GM12801 (cell line): ENCODE measurements around the gene TSPO.

Source experiments
- TF ChIP-seq, protein P1 (sequence below): IDR thresholded peaks from one replicate; pipeline ENCODE4 v1.5.1; 2011; ENCODE audit warnings: control low read depth; ENCODE audit not compliant: insufficient read length; ENCODE audit errors: extremely low read depth

The TSPO gene

GRCh38 chr22:43151251-43152002 lies at the start of gene TSPO:
Gene TSPO (plus strand): TSS chr22:43151559. CDS start chr22:43159239, 7,680 bp downstream.
- TF ChIP-seq, protein P1, sequence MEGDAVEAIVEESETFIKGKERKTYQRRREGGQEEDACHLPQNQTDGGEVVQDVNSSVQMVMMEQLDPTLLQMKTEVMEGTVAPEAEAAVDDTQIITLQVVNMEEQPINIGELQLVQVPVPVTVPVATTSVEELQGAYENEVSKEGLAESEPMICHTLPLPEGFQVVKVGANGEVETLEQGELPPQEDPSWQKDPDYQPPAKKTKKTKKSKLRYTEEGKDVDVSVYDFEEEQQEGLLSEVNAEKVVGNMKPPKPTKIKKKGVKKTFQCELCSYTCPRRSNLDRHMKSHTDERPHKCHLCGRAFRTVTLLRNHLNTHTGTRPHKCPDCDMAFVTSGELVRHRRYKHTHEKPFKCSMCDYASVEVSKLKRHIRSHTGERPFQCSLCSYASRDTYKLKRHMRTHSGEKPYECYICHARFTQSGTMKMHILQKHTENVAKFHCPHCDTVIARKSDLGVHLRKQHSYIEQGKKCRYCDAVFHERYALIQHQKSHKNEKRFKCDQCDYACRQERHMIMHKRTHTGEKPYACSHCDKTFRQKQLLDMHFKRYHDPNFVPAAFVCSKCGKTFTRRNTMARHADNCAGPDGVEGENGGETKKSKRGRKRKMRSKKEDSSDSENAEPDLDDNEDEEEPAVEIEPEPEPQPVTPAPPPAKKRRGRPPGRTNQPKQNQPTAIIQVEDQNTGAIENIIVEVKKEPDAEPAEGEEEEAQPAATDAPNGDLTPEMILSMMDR, result no peak

GRCh38 chr22:43106302-43106701 lies 45.1 kb upstream of the TSPO start:
- TF ChIP-seq, protein P1, result no peak

DNA sequence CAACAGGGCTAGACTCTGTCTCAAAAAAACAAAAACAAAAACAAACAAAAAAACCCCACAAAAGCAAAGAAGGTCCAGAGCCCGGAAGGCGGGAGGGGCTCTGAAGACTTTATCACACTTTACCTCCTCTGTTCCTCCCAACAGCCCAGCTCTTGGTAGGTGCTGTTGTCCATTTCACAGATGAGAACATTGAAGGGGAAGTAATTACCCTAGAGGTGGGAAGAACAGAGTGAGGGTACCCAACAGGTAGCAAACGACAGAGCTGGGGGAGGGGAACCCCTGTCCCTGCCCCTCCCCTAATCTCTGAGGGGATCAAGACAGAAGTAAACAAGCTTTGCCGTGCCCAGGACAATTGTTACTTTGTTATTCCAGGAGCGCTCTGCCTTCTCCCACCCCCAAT lies 41.8 kb upstream of the TSPO start:
- TF ChIP-seq, protein P1, result no peak

GRCh38 chr22:43109921-43110443 lies 41.4 kb upstream of the TSPO start:
- TF ChIP-seq, protein P1, result no peak

DNA sequence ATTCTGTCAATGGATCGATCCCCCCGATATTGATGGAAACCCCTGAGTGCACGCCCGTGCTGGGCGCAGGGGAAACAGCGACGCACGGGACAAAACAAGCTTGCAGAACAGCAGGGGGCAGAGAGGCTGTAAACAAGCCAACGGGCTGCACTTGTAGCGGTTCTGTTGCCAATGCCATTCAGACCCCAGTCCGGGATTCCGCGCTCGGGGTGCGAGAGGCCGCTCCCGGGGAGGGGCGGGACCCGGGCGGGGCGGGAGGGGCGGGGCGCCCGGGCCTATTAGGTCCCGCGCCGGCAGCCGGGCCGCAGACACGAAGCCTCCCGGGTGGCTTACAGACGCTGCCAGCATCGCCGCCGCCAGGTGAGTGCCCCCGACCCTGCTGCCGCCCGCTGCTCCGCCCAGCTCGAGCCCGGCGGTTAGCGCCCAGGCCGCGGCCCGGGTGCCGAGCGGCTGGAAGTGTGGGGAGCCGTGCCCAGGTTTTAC lies 40.9 kb upstream of the TSPO start, which contains the start of gene BIK:
TSS of gene BIK (plus strand) at position 307 of the 483 bp plus-strand sequence. CDS start 13,273 bp downstream, outside the sequence.
- TF ChIP-seq, protein P1, result no peak

DNA sequence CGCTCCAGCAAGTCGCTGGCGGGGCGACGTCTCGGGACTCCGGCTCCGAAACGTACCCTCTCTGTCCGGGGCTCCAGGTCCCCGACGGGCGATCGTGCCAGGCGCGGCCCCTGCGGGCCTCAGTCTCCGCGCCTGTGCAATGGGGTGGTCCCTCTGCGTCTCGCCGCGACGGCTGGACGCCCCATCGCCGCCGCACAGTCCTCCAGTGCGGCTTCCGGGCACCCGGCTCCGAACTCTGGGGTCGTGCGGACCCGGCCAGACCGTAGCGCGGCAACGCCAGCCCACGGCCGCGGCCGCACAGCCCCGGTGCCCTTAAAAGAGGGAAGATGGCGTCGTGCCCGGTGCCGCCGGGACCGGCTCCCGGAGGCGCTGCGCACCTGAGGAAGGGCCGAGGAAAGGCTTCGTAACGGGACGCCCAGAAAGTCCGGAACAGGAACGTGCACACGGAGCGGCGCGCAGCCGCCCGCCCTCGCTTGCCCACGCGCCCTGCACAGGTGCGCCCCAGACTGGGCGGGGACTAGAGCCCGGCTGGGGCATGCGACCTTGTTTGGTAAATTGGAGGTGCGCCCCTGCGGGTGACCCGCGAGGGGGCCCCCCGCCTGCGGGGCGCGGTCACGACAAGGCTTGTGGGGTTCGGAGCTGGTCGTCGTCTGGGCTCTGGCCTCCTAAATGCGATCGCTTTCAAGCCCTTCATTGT lies 40.3 kb upstream of the TSPO start:
- TF ChIP-seq, protein P1, result no peak

DNA sequence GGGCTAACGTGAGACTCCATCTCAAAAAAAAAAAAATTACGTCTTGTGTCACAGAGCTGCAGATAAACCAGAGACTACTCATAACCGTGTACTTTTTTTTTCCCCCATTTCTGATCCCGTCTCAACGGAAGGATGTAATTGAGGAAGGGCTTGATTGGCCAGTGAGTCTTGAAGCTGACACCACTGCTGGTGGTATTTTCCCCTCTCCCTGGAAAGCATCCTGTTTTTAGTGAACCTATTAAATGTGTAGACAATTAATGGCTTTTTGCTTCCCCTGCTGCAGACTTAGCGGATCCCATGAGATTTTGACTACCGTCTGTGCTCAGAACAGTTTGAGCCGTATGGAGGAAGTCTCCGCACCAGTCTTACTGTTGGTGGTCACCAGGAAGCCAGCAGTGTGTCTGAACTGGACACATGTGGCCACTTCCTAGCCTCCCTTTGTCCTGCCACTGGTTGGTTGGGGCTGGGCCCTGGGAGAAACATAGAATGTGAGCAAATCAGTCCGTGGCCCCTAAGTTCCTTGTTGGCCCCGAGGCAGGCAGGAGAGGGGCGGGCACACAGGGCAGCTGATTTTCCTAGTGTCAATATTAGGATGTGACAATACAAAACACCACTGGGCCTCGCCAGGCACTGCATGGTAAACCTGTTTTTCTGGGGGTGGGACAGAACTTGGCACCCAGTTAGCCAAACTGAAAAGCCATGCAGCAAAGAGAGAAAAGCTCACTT lies 37.7 kb upstream of the TSPO start:
- TF ChIP-seq, protein P1, result no peak
